Glutamatergic neuron (in vitro differentiated cells): ENCODE data around the gene SP7. TPM values are rescaled to one million over a fixed set of nuclear protein-coding genes. Genes with fewer than 3 reads are reported as not detected.

ENCODE experiments used
- DNase-seq: peaks from one replicate; pipeline ENCODE4 v3.0.0; 2022
- H3K27ac Mint-ChIP-seq: one replicate; pipeline ENCODE4 v1.8.0; 2020; ENCODE audit warnings: mild to moderate bottlenecking, mixed read lengths, inconsistent platforms; ENCODE audit not compliant: unreplicated experiment
- H3K27me3 Mint-ChIP-seq: one replicate; pipeline ENCODE4 v1.8.0; 2020; ENCODE audit warnings: mild to moderate bottlenecking, moderate library complexity, mixed read lengths, inconsistent platforms; ENCODE audit not compliant: unreplicated experiment
- H3K36me3 Mint-ChIP-seq: one replicate; pipeline ENCODE4 v1.8.0; 2020; ENCODE audit warnings: mild to moderate bottlenecking, mixed read lengths, inconsistent platforms; ENCODE audit not compliant: unreplicated experiment
- H3K4me1 Mint-ChIP-seq: one replicate; pipeline ENCODE4 v1.8.0; 2020; ENCODE audit warnings: mild to moderate bottlenecking, low read depth, mixed read lengths, inconsistent platforms; ENCODE audit not compliant: unreplicated experiment
- H3K4me3 Mint-ChIP-seq: one replicate; pipeline ENCODE4 v1.8.0; 2020; ENCODE audit warnings: mild to moderate bottlenecking, mixed read lengths, inconsistent platforms; ENCODE audit not compliant: unreplicated experiment
- H3K9me3 Mint-ChIP-seq: one replicate; pipeline ENCODE4 v1.8.0; 2020; ENCODE audit warnings: mild to moderate bottlenecking, moderate library complexity, mixed read lengths, inconsistent platforms; ENCODE audit not compliant: unreplicated experiment
- total RNA-seq: library from RNA; stranded (reverse); fragmentation: NEBNext Ultra II Directional; extraction: Animal tissue kit (Norgen Biotek cat#: 25700); gene quantifications from one replicate; pipeline ENCODE4 v1.2.1, GENCODE V29; 2021; ENCODE audit not compliant: unreplicated experiment
- TF ChIP-seq, protein P1 (sequence below): fragments of 200-600 bp; sonication (generic); IDR thresholded peaks from one replicate; pipeline ENCODE4 v1.5.0; 2021; ENCODE audit not compliant: partially characterized antibody, unreplicated experiment

Gene SP7
- total RNA-seq, 1 donor from 2014 or later = not detected

DNA sequence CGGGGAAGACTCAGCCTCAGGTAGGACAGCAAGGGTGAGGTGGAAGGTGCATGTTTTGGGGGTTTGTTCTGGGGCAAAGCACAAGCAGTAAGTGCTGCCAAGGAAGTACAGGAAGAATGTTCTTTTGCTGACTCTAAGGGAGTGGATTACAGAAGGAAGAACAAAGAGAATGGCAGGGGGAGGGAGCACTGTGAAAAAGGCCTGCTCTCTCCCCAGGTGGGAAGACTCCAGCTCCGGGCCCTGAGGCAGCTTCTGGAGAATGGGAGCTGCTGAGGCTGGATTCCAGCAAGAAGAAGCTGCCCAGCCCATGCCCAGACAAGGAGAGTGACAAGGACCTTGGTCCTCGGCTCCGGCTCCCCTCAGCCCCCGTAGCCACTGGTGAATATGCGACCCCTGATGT is 47.8 kb downstream of the SP7 start:
- Mint-ChIP-seq H3K36me3 (no peaks in the 10 kb centered on the region), H3K9me3 (peaks cover 1% of the 10 kb centered on the region), H3K27ac (peak overlapping the region; percentile 62), H3K4me3 (no peak overlapping the region), H3K27me3 (no peaks in the 10 kb centered on the region), H3K4me1 (no peaks in the 10 kb centered on the region)
- TF ChIP-seq, protein P1, sequence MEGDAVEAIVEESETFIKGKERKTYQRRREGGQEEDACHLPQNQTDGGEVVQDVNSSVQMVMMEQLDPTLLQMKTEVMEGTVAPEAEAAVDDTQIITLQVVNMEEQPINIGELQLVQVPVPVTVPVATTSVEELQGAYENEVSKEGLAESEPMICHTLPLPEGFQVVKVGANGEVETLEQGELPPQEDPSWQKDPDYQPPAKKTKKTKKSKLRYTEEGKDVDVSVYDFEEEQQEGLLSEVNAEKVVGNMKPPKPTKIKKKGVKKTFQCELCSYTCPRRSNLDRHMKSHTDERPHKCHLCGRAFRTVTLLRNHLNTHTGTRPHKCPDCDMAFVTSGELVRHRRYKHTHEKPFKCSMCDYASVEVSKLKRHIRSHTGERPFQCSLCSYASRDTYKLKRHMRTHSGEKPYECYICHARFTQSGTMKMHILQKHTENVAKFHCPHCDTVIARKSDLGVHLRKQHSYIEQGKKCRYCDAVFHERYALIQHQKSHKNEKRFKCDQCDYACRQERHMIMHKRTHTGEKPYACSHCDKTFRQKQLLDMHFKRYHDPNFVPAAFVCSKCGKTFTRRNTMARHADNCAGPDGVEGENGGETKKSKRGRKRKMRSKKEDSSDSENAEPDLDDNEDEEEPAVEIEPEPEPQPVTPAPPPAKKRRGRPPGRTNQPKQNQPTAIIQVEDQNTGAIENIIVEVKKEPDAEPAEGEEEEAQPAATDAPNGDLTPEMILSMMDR = no peak
- DNase-seq = no peak

DNA sequence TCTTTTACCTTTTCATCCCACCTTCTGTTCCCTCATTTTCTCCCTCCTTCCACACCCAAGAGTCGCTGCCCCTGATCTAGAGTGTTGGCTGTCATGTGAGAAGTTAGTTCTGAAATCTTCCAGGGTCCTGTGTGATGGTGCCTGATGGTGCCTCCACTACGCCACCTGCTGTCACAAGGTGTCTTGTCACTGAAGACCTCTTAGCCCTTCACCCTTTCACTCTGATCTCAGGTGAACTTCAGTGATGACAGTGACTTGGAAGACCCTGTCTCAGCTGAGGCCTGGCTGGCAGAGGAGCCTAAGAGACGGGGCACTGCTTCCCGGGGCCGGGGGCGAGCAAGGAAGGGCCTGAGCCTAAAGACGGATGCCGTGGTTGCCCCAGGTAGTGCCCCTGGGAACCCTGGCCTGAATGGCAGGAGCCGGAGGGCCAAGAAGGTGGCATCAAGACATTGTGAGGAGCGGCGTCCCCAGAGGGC is 48.4 kb downstream of the SP7 start:
- H3K36me3 Mint-ChIP-seq = no peaks in the 10 kb centered on the region
- H3K4me3 Mint-ChIP-seq = no peak overlapping the region
- no peaks in the 10 kb centered on the region for H3K27me3 Mint-ChIP-seq
- DNase-seq = peak; percentile 84
- H3K27ac Mint-ChIP-seq = peak overlapping the region; percentile 62
- TF ChIP-seq, protein P1 = peak; percentile 71
- peaks cover 1% of the 10 kb centered on the region for H3K9me3 Mint-ChIP-seq
- no peaks in the 10 kb centered on the region for H3K4me1 Mint-ChIP-seq

DNA sequence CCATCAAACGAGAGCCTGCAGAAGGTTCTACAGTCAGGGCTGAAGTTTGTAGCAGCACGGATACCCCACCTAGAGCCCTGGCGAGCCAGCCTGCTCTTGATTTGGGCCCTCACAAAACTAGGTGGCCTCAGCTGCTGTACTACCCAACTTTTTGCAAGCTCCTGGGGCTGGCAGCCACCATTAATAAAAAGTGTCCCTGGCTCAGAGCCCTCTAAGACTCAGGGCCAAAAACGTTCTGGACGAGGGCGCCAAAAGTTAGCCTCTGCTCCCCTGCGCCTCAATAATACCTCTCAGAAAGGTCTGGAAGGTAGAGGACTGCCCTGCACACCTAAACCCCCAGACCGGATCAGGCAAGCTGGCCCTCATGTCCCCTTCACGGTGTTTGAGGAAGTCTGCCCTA is 49.7 kb downstream of the SP7 start:
- DNase-seq = no peak
- H3K4me1 Mint-ChIP-seq = no peaks in the 10 kb centered on the region
- no peak overlapping the region for H3K27ac Mint-ChIP-seq
- H3K4me3 Mint-ChIP-seq = no peak overlapping the region
- H3K36me3 Mint-ChIP-seq = no peaks in the 10 kb centered on the region
- TF ChIP-seq, protein P1 = no peak
- no peaks in the 10 kb centered on the region for H3K27me3 Mint-ChIP-seq
- H3K9me3 Mint-ChIP-seq = peaks cover 1% of the 10 kb centered on the region

DNA sequence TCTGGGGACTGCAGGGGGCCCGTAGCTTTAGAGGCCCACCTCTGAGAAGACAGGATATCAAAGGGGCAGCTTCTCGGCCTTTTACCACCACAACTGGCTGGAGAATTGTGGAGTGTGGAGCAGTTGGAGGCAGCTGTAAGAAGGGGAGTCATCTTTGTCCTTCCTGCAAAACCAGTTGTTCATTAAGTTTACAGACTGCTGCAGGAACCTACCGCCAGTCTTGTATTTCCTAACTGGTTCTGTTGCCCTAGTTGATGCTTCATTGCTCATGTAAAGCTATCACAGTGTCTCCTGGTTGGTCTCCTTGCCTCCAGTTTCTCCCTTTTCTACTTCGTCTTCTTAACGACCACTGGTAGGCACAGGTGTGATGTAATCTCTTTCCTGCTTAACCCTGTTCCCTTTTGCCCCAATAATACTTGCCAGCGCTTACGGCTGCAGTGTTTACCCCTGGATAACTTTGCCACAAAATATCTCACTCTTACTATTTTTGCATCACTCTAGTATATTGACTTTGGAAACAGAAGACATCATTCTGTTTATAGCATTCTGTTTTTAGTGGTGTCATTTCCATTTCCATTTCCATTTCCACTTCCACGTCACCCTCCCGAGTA is 56.2 kb downstream of the SP7 start:
- H3K27me3 Mint-ChIP-seq = peaks cover 2% of the 10 kb centered on the region
- peaks cover 2% of the 10 kb centered on the region for H3K9me3 Mint-ChIP-seq
- no peak for DNase-seq
- no peaks in the 10 kb centered on the region for H3K36me3 Mint-ChIP-seq
- TF ChIP-seq, protein P1 = no peak
- no peak overlapping the region for H3K4me3 Mint-ChIP-seq
- H3K4me1 Mint-ChIP-seq = no peaks in the 10 kb centered on the region
- H3K27ac Mint-ChIP-seq = no peak overlapping the region

DNA sequence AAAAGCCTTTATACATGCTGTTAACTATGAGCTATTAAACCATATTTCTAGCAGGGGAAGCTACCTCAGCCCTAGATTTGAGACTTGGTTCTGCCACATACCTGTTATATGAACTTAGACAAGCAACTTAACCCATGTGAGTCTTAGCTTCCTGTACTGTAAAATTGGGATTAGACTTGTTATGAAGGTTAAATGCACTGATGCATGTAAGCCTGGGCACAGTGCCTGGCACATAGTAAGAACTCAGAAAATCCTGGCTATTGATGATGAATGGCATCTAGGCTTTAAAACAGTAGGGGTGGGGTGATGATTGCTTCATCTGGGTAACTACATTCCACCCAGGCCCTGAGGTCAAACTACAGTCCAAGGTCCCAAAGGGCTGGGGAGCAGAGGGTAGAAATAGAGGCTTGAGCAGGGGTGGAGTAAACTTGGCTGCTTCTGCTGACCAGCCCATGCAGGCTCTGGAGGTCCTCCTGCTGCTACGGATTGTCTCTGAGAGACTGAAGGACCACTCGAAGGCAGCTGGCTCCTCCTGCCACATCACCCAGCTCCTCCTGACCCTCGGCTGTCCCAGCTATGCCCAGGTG is 56.8 kb downstream of the SP7 start:
- Mint-ChIP-seq H3K9me3 (peaks cover 2% of the 10 kb centered on the region), H3K27ac (no peak overlapping the region), H3K4me3 (no peak overlapping the region), H3K27me3 (peaks cover 2% of the 10 kb centered on the region), H3K4me1 (no peaks in the 10 kb centered on the region), H3K36me3 (no peaks in the 10 kb centered on the region)
- TF ChIP-seq, protein P1 = no peak
- no peak for DNase-seq
